HG03103 (cell line): Measurements from ENCODE around the gene AIF1.

Experiments
- ATAC-seq: cut with Tn5 transposase; IDR thresholded peaks from one replicate; pipeline ENCODE4 v1.9.1; 2021; ENCODE audit warnings: low read depth; ENCODE audit not compliant: unreplicated experiment

Gene AIF1

GRCh38 chr6:31619805-31620585 is 5.0 kb downstream of the AIF1 start:
- ATAC-seq: peak; percentile 66

- ATAC-seq: peak; percentile 38
Observed at GRCh38 chr6:31620586-31621319, 5.7 kb downstream of the AIF1 start, which contains the start of gene PRRC2A. TSS of gene PRRC2A (plus strand) at chr6:31620715. CDS start at chr6:31622790, 2,075 bp downstream.

DNA sequence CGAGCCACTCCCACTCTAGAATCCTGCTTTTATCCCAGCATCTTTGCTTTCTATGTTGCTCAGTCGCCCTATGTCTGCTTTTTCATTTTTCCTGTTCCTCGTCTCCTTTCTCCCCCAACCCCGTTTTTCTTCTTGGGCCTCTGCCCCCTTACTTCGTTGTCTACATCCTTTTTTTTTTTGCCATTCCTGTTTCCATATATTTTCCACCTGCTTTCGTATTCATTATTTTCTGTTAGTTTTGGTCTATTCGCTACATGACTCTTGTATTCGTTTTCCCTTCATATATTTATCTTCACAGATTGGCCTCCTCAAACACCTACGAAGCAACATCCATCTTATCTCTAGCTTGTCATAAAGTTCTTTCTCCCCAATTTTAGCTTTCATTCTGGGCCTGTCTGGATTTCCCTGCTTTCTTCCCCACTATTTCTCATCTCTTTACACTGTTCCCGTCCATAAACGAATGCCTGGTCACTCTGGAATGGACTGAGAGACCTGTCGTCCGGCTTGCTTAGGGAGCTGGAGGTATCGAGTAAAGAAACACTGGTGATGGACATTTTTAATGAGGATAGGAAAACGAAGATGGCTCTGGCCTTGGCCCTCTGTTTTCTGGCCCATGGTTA is 6.4 kb downstream of the AIF1 start:
- ATAC-seq: no peak

DNA sequence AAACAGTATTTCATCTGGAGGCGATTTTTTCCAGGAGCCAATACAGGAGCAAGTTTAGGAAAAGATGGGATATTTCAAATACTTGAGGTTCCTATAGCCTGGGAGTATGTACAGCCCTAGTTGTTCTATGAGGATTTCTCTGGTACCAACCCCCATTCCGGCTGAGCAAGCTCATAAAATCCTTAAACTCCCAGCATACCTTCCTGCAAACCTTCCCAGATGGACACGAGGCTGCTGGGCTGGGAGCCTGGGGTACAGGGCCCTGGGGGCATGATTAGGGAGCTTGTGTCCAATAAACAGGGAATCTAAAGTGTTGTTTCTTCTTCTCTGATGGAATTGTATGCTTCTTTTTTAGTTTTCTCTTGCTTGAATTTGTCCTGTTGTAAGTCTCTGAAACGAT is 7.0 kb downstream of the AIF1 start:
- no peak for ATAC-seq

- ATAC-seq: no peak
Observed at GRCh38 chr6:31622684-31623091, 7.7 kb downstream of the AIF1 start.

DNA sequence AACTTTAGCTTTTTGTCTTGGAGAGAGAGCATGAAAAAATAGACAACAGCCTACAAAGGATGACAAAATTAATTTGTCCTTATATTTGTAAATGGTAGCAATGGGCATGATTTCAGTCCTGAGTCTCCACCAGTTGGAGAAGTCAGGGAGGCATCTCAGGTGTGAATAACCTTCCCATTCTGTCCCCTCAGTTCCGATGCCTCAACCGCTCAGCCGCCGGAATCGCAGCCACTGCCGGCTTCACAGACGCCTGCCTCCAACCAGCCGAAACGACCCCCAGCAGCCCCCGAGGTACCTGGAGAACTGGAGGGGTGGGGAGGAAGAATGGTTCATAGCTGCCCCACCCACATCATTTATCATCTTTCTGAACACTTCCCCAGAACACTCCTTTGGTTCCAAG is 9.0 kb downstream of the AIF1 start:
- no peak for ATAC-seq

GRCh38 chr6:31626952-31627351 is 11.9 kb downstream of the AIF1 start:
- no peak for ATAC-seq

- no peak for ATAC-seq
Observed at GRCh38 chr6:31627690-31628287, 12.8 kb downstream of the AIF1 start.

DNA sequence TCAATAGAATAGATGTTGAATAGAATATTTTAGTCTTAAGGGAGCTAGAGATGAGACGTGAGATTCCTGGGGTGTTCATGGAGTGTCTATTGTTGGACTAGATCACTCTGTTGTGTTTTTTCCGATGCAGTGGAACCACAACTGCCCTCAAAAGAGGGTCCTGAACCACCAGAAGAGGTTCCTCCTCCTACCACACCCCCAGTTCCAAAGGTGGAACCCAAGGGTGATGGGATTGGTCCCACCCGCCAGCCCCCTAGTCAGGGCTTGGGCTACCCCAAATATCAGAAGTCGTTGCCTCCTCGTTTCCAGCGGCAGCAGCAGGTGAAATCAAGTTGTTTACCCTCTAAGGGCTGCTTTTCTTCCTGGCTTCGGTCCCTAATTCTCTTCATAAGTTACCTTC is 14.0 kb downstream of the AIF1 start:
- ATAC-seq: no peak

- no peak for ATAC-seq
Observed at GRCh38 chr6:31630177-31630934, 15.3 kb downstream of the AIF1 start.

DNA sequence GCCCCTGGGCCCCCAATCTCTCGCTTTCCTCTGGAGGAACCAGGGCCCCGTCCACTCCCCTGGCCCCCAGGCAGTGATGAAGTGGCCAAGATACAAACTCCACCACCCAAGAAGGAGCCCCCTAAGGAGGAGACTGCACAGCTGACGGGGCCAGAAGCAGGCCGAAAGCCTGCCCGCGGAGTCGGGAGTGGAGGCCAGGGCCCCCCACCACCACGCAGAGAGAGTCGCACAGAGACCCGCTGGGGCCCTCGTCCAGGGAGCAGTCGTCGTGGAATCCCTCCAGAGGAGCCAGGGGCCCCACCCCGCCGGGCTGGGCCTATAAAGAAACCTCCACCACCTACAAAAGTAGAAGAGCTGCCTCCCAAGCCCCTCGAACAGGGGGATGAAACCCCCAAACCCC is 16.2 kb downstream of the AIF1 start:
- ATAC-seq: no peak

GRCh38 chr6:31631681-31632278 is 16.7 kb downstream of the AIF1 start:
- no peak for ATAC-seq

DNA sequence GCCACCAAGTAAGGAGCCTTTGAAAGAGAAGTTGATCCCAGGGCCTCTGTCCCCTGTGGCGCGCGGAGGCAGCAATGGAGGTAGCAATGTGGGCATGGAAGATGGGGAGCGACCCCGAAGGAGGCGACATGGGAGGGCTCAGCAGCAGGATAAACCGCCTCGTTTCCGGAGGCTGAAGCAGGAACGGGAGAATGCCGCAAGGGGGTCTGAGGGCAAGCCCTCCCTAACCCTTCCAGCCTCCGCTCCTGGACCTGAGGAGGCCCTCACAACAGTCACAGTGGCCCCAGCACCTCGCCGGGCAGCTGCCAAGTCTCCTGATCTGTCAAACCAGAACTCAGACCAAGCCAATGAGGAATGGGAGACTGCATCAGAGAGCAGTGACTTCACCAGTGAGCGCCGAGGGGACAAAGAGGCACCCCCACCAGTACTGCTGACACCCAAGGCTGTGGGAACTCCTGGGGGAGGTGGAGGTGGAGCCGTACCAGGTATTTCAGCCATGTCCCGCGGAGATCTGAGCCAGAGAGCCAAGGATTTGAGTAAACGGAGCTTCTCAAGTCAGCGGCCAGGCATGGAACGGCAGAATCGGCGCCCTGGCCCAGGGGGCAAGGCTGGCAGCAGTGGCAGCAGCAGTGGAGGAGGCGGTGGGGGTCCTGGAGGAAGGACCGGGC is 17.4 kb downstream of the AIF1 start:
- no peak for ATAC-seq

DNA sequence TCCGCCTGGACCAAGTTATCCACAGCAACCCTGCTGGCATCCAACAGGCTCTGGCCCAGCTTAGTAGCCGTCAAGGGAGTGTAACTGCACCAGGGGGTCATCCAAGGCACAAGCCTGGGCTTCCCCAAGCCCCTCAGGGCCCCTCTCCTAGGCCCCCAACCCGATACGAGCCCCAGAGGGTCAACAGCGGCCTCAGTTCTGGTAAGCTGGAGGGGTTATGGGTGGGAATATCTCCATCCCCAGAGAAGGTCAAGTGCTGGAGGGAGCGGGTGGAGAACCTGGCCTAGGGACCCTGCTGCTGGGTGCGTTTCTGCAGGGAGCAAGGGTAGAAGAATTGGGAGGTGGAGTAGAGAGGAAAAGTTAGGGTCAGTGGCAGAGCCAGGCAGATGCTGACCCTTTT is 18.4 kb downstream of the AIF1 start:
- no peak for ATAC-seq

DNA sequence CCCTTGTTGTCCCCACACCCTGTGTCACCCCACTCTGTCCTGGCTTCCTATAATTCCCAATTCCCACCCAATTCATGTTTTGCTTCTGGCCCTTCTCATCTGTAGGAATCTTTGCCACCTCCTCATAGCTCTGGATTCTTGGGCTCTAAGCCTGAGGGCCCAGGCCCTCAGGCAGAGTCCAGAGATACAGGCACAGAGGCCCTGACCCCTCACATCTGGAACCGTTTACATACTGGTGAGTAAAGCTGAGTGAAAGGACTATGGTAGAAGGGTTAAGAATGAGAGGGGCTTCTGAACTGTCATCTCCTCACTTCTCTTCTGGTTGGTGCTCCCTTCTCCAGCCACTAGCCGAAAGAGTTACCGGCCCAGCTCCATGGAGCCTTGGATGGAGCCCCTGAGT is 19.1 kb downstream of the AIF1 start:
- ATAC-seq: no peak

DNA sequence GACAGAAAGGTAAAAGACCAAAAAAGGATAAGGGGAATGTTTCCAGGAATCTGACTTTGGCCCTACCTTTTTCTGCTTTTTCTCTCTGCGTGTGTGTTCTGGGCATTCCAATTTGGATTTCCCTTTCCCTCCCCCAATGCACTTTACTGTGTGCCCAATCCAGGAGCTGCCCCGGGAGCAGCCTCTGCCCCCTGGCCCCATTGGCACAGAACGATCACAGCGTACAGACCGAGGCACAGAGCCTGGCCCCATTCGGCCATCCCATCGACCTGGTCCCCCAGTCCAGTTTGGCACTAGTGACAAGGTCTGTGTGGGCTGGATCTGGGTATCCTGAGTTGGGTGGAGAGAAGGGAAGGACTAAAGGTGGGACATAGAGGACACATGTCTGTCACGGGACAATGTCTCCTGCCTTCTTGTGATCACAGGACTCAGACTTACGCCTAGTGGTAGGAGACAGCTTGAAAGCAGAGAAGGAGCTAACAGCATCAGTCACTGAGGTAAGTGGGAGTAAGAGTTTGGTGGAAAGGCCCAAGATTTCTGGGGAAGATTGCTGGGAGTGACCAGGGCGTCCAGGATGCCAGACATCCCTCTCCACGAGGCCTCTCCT is 20.0 kb downstream of the AIF1 start:
- no peak for ATAC-seq

GRCh38 chr6:31636698-31637596 is 21.9 kb downstream of the AIF1 start:
- ATAC-seq: no peak

GRCh38 chr6:31639043-31639442 is 24.0 kb downstream of the AIF1 start:
- no peak for ATAC-seq
